Stimulated activated CD4-positive, alpha-beta T cell treated with anti-CD3 and anti-CD28 coated beads, Interleukin-4, amount 100 ng/mL, for 24 hours (primary cell): Measurements from ENCODE around the gene RIPOR3.

Experiments used
- DNase-seq: peaks from one replicate; pipeline ENCODE4 v3.0.0-alpha.2; 2020

RIPOR3 gene

DNA sequence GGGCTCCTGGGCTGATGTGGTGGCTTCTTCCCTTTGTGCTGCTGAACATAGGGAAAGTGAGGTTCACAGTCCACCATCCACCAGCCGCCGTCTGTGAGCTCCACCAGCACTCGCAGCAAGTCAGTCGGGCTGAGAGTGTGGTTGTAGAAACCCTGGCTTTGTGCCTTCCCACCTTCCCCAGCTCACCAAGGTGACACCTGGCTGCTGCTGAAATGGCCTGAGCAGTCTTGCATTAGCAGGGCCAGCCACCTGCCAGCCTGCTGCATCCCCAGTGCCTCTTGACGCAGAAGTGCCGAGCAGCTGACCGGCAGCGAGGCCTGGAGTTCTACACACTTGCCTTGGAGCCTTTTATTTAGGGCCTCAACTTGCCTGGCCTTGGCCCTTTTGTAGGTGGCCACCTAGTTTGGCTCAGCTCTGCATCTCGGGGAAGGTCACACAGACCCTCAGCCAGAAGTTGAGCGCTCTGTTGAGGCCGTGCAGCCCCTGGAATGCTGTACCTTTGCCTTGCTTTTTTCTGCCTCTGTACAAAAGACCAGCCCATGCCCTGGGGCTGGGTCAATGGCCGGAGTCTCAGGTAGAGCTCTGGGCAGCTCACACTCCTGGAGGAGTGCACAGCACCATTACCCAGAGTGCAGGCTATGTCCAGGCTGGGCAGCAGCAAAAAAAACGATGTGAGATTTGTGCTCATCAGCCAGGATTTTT is 104.7 kb downstream of the RIPOR3 start:
- DNase-seq = no peak

DNA sequence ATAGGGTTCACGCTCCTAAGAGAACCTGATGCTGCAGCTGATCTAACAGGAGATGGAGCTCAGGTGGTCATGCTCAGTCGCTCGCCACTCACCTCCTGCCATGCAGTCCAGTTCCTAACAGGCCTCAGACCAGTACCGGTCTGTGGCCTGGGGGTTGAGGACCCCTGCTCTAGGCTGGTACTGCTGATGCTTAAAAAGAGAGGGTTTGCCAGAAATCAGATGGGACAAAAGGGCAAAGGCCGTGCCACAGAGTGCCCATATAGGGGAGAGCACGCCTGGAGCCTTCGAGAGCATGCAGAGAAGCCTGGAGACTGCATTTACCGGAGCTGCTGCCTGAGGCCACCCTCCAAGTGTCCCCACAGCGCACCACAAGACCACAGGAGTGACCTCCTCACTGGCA is 105.7 kb downstream of the RIPOR3 start:
- DNase-seq = no peak

DNA sequence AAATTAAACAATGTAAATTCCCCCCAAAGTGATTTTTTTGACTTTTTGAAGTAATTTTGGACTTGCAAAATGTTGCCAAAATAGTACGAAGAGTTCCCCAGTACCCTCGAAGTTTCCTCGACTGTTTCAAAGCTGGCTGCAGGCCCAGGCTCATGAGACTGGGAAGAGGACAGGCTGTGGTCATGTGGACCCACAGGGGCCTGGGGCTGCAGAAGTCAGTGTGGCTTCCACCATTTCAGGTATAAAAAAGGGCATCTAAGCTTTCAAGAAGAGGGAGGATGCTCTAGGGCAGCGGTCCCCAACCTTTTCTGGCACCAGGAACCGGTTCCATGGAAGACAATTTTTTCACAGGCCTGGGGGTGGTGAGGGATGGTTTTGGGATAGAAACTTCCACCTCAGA is 106.1 kb downstream of the RIPOR3 start:
- DNase-seq = no peak

DNA sequence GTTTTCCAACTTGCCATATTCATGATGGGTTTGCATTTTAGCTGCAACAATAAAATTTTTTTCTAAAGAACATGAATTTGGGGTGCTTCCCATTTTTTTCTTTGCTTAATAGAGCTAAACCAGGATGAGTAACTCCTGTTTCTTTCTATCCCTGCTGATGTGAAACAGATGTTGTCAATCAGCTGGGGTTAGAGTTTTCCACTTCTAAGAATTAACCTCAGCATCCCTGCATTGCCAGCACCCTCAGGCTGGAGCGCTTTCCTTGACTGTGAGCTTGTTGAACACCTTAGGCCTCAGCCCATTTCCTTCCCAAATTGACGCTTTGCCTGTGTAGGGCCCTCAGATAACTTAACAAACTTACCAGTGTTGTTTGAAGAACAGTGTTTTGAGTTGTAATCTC is 106.7 kb downstream of the RIPOR3 start:
- no peak for DNase-seq

DNA sequence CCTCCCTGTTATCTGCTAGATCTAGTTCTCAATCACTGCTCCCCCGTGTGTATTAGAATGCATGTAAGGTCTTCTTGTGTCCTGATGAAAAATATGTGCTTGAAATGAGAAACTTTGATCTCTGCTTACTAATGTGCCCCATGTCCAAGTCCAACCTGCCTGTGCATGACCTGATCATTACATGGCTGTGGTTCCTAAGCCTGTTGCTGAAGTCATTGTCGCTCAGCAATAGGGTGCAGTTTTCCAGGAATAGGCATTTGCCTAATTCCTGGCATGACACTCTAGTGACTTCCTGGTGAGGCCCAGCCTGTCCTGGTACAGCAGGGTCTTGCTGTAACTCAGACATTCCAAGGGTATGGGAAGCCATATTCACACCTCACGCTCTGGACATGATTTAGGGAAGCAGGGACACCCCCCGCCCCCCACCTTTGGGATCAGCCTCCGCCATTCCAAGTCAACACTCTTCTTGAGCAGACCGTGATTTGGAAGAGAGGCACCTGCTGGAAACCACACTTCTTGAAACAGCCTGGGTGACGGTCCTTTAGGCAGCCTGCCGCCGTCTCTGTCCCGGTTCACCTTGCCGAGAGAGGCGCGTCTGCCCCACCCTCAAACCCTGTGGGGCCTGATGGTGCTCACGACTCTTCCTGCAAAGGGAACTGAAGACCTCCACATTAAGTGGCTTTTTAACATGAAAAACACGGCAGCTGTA is 107.7 kb downstream of the RIPOR3 start:
- no peak for DNase-seq

DNA sequence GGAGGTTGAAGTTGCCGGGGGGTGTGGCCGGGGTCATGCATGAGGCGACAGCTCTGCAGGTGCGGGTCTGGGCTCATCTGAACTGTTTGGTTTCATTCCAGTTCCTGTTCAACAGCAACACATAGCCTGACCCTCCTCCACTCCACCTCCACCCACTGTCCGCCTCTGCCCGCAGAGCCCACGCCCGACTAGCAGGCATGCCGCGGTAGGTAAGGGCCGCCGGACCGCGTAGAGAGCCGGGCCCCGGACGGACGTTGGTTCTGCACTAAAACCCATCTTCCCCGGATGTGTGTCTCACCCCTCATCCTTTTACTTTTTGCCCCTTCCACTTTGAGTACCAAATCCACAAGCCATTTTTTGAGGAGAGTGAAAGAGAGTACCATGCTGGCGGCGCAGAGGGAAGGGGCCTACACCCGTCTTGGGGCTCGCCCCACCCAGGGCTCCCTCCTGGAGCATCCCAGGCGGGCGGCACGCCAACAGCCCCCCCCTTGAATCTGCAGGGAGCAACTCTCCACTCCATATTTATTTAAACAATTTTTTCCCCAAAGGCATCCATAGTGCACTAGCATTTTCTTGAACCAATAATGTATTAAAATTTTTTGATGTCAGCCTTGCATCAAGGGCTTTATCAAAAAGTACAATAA is 108.6 kb downstream of the RIPOR3 start:
- DNase-seq = no peak

DNA sequence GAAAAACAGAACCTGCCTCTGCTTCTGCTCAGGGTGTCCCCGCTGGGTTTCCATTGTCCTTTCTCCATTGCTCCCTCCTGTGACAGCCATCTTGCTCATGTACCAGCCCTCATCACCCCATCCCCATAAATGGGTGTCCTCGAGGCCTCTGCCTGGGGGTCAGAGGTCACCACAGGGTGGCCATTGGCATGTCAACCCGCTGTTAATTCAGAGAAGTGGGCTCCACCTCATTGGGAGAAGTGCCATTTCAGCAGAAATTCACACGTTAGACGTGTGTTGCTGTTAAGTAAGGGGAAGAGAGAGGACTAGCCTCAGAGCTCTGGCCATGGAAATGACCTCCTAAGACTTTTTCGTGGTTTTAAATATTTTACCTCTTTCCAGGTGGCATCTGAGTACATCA is 109.2 kb downstream of the RIPOR3 start:
- DNase-seq = no peak

DNA sequence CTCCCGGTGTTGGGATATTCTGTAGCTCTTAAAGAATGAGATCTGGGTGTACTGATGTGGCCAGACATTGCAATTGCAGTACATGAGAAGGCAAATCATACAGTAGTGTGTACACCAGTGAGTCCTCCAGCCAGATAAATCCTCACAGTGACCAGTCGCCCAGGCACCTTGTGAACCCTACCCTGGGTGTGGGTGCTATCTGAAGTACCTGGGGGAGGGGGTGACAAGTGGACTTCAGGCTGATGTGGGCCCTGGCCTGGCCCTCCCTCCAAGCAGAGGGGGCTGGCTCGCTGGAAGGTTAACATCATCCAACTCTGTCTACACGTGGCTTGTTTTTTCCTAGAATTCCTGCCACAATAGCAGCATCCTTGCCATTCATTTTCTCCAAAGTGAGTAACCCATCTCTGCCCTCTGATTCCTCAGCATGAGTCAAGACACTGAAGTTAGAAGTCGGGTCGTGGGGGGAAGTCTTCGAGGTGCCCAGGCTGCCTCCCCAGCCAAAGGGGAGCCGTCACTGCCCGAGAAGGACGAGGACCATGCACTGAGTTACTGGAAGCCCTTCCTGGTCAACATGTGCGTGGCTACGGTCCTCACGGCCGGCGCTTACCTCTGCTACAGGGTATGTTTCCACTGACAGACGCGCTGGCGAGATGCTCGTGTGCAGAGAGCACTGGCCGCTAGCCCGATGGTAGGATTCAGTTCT is 110.3 kb downstream of the RIPOR3 start:
- DNase-seq = no peak

DNA sequence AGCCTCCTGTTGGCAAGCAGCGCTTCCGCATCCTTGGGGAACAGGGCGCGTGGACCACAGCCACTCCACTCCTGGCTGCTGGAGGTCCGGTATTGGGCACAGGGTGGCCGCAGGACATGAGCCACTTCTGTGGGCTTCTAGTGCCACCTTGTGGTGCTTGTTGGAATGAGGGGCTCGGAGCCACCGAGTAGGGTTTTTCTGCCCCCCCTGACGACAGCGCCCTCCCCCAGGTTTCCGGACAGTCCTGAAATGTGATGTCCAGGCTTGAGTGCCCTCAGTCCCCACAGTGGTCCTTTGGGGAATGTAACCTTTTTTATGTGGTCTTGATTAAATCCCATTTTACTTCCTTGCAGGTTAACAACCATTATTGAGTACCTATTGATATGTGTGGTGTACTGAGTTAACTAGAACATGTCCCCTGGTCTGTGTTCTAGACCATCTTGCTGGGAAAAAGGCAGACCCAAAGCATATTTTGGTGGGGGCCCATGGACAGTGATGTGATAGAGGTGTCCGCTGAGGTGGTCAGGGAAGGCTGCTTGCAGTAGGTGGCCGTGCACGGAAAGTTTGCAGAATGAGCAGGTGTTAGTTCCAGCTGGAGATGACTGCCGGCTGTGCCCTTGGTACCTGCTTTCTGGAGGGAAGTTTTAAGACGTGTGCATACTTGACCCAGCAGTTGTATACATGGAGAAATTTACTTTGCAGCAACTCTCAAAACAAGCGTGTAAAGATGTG is 111.2 kb downstream of the RIPOR3 start:
- peak; percentile 60 for DNase-seq

DNA sequence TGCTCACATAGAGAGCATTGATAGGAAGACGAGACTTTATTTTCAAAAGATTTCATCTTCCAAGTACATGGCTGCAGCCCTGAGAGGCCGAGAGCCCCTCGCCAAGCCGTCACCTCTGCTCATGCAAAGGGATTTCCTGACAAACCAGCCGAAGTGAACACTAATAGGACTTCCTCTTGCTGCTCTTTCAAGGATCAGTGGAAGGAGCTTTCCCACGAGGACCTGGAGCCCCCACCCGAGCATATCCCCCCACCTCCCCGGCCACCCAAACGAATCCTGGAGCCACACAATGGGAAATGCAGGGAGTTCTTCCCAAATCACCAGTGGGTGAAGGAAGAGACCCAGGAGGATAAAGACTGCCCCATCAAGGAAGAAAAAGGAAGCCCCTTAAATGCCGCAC is 111.8 kb downstream of the RIPOR3 start:
- no peak for DNase-seq

DNA sequence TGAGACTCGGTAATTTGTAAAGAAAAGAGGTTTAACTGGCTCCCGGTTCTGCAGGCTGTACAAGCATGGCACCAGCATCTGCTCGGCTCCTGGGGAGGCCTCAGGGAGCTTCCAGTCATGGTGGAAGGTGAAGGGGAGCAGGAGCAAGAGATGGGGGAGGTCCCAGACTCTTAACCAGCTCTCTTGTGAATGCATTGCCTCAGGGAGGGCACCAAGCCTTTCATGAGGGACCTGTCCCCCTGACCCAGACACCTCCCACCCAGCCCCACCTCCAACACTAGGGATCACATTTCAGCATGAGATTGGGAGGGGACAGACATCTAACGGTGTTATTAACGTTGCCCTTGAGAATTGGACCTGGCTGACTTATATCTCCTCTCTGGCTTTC is 112.6 kb downstream of the RIPOR3 start:
- DNase-seq = no peak

DNA sequence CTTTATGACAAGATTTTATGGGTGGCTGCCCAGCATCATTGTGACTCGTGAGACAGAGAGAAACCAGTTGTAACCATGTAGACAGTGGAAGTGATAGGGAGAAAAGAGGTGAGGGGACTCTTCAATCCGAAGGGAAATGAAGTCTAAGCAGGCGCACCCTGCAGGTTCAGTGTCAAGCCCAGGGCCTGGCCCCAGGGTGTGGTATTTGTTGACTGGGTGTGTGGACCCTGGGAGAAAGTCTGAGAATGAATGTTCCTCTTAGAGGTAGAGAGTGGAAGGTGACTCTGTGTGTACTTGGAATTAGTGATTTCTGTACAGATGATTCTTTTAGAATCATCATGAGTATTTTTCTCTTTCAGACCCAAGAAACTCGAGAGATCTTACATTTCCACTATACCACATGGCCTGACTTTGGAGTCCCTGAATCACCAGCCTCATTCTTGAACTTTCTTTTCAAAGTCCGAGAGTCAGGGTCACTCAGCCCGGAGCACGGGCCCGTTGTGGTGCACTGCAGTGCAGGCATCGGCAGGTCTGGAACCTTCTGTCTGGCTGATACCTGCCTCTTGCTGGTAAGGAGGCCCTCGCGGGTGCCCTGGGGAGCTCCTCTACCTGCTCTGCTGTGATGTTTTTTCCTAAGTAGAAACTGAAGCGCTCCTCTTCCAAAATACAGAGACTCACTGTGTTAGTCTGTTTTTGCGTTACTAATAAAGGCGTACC is 113.1 kb downstream of the RIPOR3 start:
- no peak for DNase-seq

DNA sequence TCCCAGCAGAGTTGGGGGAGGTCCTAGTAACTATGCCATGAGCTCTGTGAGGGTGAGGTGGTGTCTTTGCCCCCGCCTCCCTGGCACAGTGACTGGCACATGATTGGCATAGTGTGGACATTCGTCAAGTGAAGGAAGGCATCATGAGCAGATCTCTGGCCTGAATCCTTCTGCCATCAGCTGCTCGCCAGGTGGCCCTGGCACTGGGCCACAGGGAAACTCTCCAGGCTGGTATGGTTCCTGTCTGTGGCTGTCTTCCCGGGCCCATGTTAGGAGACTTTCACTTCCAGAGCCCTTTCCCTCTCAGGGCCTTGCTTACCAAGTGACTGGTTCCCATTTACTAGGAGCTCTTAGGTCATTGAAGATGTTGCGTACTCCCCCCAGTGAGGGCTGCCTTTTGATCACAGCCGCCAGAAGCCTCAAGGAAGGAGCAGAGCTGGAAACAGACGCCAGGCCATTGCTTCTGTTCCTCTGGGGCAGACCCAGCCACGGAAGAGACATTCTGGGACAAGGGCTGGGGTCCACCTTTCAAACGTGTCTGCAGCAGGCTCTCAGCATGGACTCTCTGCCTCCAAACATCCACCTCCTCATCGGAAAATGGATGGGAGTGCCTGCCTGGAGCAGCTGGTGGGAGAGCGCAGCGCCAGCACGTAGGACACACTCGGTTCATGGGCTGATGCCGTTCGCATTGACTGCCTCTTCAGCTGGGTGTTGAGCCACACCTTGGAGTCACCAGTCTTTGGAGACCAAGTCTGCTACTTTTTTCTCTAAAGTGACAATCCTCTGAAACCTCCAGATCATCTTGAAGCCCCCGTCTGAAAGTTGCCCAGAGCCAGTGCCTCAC is 113.9 kb downstream of the RIPOR3 start:
- no peak for DNase-seq

DNA sequence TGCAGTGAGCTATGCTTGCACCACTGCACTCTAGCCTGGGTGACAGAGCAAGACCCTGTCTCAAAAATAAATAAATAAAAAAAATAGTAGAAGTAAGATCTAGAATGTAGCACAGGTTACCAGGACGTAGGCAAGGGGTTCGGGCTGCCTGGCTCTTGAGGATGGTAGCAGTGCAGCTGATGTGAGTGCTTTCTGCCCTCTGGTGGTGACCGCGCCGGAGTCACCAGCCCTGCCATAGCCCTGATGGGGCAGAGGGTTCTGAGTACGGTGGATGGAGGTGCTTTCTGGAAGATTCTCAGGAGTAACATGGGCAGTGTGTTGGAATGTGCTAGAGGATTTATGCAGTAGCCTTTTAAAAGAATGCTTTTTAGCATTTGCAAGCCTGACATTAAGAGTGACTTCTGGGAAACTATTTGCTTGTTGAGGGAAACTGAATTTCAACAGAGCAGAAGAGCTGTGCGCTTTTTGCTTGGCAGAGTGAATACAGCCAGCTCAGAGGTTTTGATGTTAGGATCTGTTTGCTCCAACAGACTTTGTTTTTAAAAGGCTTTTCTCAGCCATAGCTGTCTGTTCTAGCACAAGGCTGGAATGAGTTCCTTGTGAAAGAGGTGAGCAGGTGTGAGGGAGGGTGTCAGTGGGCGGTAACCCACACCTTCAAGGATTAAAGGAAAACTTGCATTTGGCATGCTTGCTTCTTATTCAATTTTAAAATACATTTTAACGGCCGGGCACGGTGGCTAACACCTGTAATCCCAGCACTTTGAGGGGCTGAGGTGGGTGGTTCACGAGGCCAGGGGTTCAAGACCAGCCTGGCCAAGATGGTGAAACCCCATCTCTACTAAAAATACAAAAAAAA is 115.2 kb downstream of the RIPOR3 start:
- DNase-seq = peak; percentile 72

DNA sequence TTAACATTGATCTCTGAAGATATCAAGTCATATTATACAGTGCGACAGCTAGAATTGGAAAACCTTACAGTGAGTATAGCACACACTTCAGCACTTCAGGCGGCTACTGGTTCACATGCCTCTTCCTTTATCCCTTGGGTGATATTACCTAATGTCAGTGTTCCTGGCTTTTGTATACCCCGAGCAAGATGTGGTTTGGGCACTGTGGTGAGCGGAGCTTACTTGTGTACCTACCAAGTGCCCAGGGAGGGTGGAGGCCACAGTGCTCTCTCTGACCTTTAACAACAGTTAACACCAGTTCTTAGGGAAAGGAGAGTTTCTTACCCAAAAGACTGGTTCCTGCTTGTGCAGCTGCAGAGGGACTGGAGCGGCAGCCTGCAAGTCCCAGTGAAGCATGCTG is 116.8 kb downstream of the RIPOR3 start:
- no peak for DNase-seq

DNA sequence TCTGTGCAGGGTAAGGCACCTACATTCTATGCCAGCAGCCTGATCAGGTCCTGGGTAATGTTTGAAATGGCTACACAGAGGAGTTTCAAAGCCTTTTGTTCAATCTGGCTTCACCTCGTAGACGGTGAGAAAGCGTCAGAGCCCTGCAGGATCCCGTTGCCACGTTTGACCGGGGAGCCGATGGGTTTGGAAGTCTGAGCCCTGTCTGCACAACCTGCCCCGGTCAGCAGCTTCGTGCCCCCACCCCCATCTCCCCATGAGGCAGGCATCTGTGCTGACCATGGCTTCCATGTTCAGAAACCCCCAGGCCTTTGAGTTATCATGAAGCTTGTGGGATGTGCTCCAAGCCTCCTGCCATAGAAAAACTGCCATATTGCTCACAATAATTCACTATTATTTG is 117.2 kb downstream of the RIPOR3 start:
- DNase-seq = no peak

DNA sequence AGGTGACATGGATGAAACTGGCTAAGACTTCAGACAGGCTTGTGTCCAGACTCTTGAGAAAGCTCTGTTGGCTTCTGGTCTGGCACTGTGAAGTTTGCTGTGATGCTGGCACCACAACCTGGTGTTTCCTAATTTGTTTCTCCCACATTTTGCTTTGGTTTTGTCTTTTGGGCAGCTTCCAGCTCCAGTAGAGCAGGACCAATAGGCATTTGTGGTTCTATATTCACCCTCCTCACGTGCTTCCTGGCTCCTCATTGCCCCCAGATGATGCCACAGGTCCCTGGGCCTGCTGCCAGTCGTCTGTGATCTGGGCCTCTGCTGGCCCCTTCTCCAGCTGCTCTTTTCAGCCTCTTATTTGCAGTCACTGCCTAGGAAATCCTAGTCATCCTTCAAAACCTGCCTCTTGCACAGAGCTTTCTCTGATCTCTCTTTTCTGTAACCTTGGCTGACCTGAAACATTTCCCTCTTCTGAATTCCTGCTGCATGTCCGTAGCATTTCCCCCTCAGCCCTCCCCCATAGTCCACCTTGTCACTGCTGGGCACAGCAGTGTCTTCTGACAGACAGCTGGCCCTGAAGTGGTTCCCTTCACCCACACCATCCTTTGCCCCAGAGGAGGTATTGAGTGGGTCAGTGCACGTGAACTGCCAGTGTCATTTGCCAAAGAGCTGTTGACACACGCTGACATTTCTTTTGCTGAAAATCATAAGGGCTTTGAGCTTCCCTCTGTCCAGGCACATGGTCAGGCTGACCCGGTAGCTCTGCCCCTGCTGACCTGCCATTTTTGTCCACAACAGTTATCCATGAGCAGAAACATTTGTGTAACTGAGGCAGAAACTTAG is 118.2 kb downstream of the RIPOR3 start:
- DNase-seq = no peak

DNA sequence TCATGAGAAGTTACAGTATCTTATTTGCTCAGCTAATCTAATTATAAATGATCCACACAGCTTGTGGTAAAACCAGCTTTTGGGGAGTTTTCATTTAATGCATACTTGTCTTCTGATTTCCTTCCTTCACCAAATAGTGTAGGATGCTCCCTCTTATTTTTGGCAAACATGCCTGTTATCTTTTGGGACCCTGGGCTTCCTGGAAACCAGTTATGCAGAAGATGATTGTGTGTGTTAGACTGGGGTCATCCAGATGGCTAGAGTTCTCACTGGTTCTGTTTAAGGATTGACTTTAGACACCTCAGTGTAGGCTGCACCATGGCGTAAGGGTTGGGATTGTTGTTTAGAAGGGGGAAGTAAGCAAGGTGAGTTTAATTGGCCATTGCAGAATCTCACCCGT is 119.9 kb downstream of the RIPOR3 start:
- DNase-seq = no peak
